ENCODE data around the gene EEF2.

DNA sequence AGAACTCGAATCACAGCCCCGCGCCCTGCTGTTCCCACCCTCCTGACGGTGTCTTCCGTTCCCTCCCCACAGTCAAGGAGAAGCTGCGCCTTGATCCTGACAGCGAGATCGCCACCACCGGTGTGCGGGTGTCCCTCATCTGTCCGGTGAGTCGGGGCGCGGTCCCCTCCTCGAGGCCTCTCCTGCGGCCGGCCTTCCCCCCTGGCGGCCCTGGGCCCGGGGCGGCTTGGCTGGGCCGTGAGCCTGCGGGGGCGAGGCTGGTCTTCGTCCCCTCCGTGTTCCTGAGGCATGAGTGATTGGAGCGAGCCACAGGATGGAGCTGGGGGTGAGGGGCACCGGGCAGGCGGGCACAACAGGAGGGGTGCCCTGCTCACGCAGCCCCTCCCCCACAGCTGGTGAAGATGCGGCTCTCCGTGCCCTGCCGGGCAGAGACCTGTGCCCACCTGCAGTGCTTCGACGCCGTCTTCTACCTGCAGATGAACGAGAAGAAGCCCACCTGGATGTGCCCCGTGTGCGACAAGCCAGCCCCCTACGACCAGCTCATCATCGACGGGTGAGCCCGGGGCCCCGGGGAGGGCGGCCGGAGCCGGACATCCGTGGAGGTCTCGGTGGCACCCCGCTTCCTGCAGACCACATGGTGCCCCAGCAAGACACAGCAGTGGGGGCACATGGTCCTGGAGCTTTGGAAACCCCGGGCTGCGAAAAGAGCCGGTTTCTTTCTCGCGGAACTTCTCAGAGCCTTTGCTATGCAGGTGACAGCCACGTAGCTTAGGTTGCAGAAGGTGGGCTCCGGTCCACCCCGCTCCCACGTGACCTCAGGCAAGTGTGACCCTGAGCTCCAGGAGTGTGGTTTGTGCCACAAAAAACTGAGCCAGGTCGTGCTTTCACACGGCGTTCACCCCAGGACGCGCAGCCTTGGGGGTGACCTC lies 48.0 kb upstream of the EEF2 start:
- TF ChIP-seq, protein P1, sequence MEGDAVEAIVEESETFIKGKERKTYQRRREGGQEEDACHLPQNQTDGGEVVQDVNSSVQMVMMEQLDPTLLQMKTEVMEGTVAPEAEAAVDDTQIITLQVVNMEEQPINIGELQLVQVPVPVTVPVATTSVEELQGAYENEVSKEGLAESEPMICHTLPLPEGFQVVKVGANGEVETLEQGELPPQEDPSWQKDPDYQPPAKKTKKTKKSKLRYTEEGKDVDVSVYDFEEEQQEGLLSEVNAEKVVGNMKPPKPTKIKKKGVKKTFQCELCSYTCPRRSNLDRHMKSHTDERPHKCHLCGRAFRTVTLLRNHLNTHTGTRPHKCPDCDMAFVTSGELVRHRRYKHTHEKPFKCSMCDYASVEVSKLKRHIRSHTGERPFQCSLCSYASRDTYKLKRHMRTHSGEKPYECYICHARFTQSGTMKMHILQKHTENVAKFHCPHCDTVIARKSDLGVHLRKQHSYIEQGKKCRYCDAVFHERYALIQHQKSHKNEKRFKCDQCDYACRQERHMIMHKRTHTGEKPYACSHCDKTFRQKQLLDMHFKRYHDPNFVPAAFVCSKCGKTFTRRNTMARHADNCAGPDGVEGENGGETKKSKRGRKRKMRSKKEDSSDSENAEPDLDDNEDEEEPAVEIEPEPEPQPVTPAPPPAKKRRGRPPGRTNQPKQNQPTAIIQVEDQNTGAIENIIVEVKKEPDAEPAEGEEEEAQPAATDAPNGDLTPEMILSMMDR (IDR thresholded peaks at IDR 0.05), result no peak
- TF ChIP-seq POLR2A (IDR thresholded peaks at IDR 0.05), result no peak
- no peak for TF ChIP-seq POLR2AphosphoS5 (IDR thresholded peaks at IDR 0.05; ENCODE audit: insufficient read depth in 1 of 2, low read depth in 1 of 2)

All from vagina (tissue), 2 donors.